ENCODE results near the gene C10orf143.

The C10orf143 gene

DNA sequence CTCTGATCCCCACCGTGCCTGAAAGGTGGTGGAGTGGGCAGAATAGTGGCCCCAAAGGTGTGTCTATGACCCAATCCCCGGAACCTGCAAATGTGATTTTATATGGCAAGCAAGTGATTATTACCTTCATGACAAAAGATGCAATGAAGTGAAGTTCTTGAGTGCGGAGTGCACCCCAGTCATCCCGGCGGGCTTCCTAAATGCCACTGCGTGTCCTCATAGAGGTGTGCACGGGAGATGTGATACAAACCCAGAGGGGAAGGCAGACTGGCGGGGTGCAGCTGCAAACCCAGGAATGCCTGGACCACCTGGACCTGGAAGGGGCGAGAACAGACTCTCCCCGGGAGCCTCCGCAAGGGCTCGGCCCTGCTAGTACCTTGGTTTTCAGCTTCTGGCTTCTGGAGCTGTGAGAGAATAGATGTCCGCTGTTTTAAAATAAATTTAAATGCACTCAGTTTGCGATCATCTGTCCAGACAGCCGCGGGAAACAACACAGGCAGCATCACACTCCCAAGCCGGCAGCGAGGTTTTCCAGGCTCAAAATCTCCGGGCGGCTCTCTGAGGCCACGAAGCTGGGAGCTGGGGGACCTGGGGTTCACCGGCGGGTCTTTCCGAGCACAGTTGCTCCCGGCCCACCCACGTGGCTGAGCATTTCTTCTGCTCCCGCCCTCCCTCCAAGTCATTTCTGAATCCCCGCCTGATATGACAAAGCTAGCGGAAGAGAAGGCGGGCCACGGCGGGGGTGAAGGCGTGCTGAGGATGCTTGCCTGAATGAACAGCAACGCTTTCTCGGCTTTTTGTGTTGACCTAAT, 96.2 kb downstream of the C10orf143 start:
- DNase-seq (ENCODE audit: low read depth), result no peak

Data from ELR (cell line).